ENCODE data around the gene DNAI7.

- TF ChIP-seq ZFX (IDR thresholded peaks at IDR 0.05) = no peak
- no peak for TF ChIP-seq CTCF (conservative IDR thresholded peaks at IDR 0.05)
These were observed 92.6 kb downstream of the DNAI7 start for GRCh38 chr12:25102402-25102801.

Data from C4-2B (cell line).